Neural progenitor cell (in vitro differentiated cells): ENCODE results near the gene PAN2. TPM values are rescaled to one million over a fixed set of nuclear protein-coding genes. Genes with fewer than 3 reads are reported as not detected.
"Not testable (repeated sequence)": the region's sequence is repeated elsewhere in the genome, so short reads cannot be mapped to it uniquely, and the experiment has no call there.

ENCODE experiments used
- DNase-seq: peaks from one replicate; pipeline ENCODE4 v3.0.0-alpha.2; 2016; ENCODE audit warnings: low spot score
- H2AFZ ChIP-seq: fragments of 200-600 bp; sonication (generic); replicated peaks from 2 replicates; pipeline ENCODE4 v1.6.1; 2016; ENCODE audit warnings: antibody characterized with exemption
- H3F3A ChIP-seq: fragments of 200-600 bp; sonication (generic); 2 replicates; pipeline ENCODE4 v1.6.1; 2016; ENCODE audit warnings: antibody characterized with exemption, low read depth
- H3K27ac ChIP-seq: fragments of 200-600 bp; sonication (generic); 2 replicates; pipeline ENCODE4 v1.5.1; 2016; ENCODE audit warnings: mild to moderate bottlenecking
- H3K27me3 ChIP-seq: fragments of 200-600 bp; sonication (generic); 2 replicates; pipeline ENCODE4 v1.6.1; 2016; ENCODE audit warnings: mild to moderate bottlenecking, moderate library complexity
- H3K36me3 ChIP-seq: fragments of 200-600 bp; sonication (generic); 2 replicates; pipeline ENCODE4 v1.5.1; 2016
- H3K4me1 ChIP-seq: fragments of 200-600 bp; sonication (generic); 2 replicates; pipeline ENCODE4 v1.6.1; 2016; ENCODE audit warnings: mixed run types
- H3K4me2 ChIP-seq: fragments of 200-600 bp; sonication (generic); 2 replicates; pipeline ENCODE4 v1.6.1; 2016
- H3K4me3 ChIP-seq: fragments of 200-600 bp; sonication (generic); 2 replicates; pipeline ENCODE4 v1.5.1; 2016
- H3K79me2 ChIP-seq: fragments of 200-600 bp; sonication (generic); 2 replicates; pipeline ENCODE4 v1.6.1; 2016; ENCODE audit warnings: low read depth
- H3K9ac ChIP-seq: fragments of 200-600 bp; sonication (generic); 2 replicates; pipeline ENCODE4 v1.6.1; 2016
- H3K9me3 ChIP-seq: fragments of 200-600 bp; sonication (generic); 2 replicates; pipeline ENCODE4 v1.5.1; 2016; ENCODE audit warnings: low read depth
- H4K20me1 ChIP-seq: fragments of 200-600 bp; sonication (generic); 2 replicates; pipeline ENCODE4 v1.6.1; 2016; ENCODE audit warnings: low read depth
- H3K27ac Mint-ChIP-seq: 3 replicates; pipeline ENCODE4 v1.8.0; 2021; ENCODE audit warnings: mixed read lengths
- H3K27me3 Mint-ChIP-seq: 2 replicates; pipeline ENCODE4 v1.8.0; 2022; ENCODE audit warnings: low read depth, mild to moderate bottlenecking, inconsistent platforms, moderate library complexity, mixed read lengths; ENCODE audit not compliant: insufficient read depth
- H3K36me3 Mint-ChIP-seq: 3 replicates; pipeline ENCODE4 v1.8.0; 2021; ENCODE audit warnings: mixed read lengths
- H3K4me1 Mint-ChIP-seq: 3 replicates; pipeline ENCODE4 v1.8.0; 2021; ENCODE audit warnings: mixed read lengths
- H3K4me3 Mint-ChIP-seq: 3 replicates; pipeline ENCODE4 v1.8.0; 2021; ENCODE audit warnings: mild to moderate bottlenecking, moderate library complexity, mixed read lengths
- H3K9me3 Mint-ChIP-seq: 3 replicates; pipeline ENCODE4 v1.8.0; 2020; ENCODE audit warnings: mixed read lengths
- EZH2 ChIP-seq: fragments of 200-600 bp; sonication (generic); IDR thresholded peaks from 2 replicates; pipeline ENCODE4 v1.6.1; 2017; ENCODE audit warnings: antibody characterized with exemption, mild to moderate bottlenecking, moderate library complexity
- EZH2phosphoT487 ChIP-seq: fragments of 200-600 bp; sonication (generic); IDR thresholded peaks from 2 replicates; pipeline ENCODE4 v1.6.1; 2017; ENCODE audit warnings: antibody characterized with exemption
- total RNA-seq: library from RNA; depleted of rRNA; stranded (reverse); fragments of >200 nt; gene quantifications from 2 replicates; pipeline ENCODE4 v1.2.3, GENCODE V29; 2015; ENCODE audit warnings: low replicate concordance
- TF ChIP-seq, protein P1 (sequence below): fragments of 200-600 bp; sonication (generic); IDR thresholded peaks from 2 replicates; pipeline ENCODE4 v1.5.1; 2017; ENCODE audit warnings: antibody characterized with exemption, mild to moderate bottlenecking

Gene PAN2
- total RNA-seq, 1 donor from 2014 or later: 116 TPM

DNA sequence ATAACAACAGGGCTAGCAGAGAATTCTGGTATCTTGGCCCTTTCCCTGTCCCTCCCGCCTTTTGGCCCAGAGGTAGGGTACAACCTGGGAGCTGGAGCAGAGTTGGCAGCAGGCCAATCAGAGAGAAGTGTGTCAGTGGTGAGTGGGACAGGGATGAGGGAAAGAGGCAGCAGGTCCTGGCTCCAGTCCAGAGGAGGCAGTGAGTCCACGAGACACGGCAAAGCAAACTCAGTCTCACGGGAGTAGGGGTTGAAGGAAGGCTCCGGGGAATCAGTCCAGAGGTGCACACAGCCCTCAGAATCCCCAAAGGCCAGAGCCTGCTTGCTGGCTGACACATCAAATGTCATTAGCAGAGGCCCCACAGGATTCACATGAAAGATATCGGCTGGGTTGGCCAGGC is 7.3 kb downstream of the PAN2 start:
- H3K36me3 ChIP-seq: no peaks in the 10 kb centered on the region
- H3K4me3 ChIP-seq: no peak overlapping the region
- H3K27ac ChIP-seq: no peak overlapping the region
- H3K4me3 Mint-ChIP-seq: no peak overlapping the region
- H3K9me3 Mint-ChIP-seq: no peaks in the 10 kb centered on the region
- DNase-seq: no peak
- no peak overlapping the region for H3K4me2 ChIP-seq
- H3K9ac ChIP-seq: peak overlapping the region; percentile 27
- TF ChIP-seq, protein P1, sequence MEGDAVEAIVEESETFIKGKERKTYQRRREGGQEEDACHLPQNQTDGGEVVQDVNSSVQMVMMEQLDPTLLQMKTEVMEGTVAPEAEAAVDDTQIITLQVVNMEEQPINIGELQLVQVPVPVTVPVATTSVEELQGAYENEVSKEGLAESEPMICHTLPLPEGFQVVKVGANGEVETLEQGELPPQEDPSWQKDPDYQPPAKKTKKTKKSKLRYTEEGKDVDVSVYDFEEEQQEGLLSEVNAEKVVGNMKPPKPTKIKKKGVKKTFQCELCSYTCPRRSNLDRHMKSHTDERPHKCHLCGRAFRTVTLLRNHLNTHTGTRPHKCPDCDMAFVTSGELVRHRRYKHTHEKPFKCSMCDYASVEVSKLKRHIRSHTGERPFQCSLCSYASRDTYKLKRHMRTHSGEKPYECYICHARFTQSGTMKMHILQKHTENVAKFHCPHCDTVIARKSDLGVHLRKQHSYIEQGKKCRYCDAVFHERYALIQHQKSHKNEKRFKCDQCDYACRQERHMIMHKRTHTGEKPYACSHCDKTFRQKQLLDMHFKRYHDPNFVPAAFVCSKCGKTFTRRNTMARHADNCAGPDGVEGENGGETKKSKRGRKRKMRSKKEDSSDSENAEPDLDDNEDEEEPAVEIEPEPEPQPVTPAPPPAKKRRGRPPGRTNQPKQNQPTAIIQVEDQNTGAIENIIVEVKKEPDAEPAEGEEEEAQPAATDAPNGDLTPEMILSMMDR: no peak
- no peak for TF ChIP-seq EZH2phosphoT487
- TF ChIP-seq EZH2: no peak
- peaks cover 30% of the 10 kb centered on the region for H3K36me3 Mint-ChIP-seq
- H3K4me1 ChIP-seq: no peaks in the 10 kb centered on the region
- H2AFZ ChIP-seq: no peak overlapping the region
- H4K20me1 ChIP-seq: no peaks in the 10 kb centered on the region
- no peaks in the 10 kb centered on the region for H3K4me1 Mint-ChIP-seq
- H3K9me3 ChIP-seq: no peaks in the 10 kb centered on the region
- H3K79me2 ChIP-seq: no peaks in the 10 kb centered on the region
- no peaks in the 10 kb centered on the region for H3K27me3 ChIP-seq
- H3K27ac Mint-ChIP-seq: no peak overlapping the region
- no peaks in the 10 kb centered on the region for H3F3A ChIP-seq
- peaks cover 6% of the 10 kb centered on the region for H3K27me3 Mint-ChIP-seq

DNA sequence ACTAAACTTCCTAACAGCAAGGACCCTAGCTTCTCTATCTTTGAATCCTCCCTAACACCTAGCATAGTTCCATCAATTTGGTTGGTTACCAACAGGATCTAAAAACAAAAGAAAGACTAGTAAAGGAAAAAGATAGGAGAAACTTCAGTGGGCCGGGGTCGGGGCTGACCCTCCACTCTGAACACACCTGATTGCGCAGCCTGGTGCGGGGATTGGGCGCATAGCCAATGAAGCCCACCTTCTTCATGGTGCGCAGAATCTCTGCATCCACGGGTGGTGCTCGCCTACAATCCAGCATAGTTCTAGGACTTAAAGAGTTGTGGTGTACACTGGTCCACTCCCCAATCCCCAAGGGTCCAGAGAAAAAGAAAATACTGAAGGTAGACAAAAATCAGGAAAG is 7.7 kb downstream of the PAN2 start:
- no peak for DNase-seq
- Histone ChIP-seq H2AFZ (no peak overlapping the region), H3K9me3 (no peaks in the 10 kb centered on the region), H3K79me2 (no peaks in the 10 kb centered on the region), H4K20me1 (no peaks in the 10 kb centered on the region), H3K4me1 (no peaks in the 10 kb centered on the region), H3K4me3 (no peak overlapping the region), H3K4me2 (no peak overlapping the region), H3K36me3 (no peaks in the 10 kb centered on the region), H3K27me3 (no peaks in the 10 kb centered on the region), H3K9ac (peak overlapping the region; percentile 27), H3K27ac (no peak overlapping the region), H3F3A (no peaks in the 10 kb centered on the region)
- Mint-ChIP-seq H3K27me3 (peaks cover 6% of the 10 kb centered on the region), H3K4me1 (no peaks in the 10 kb centered on the region), H3K4me3 (no peak overlapping the region), H3K27ac (no peak overlapping the region), H3K36me3 (peaks cover 30% of the 10 kb centered on the region), H3K9me3 (no peaks in the 10 kb centered on the region)
- TF ChIP-seq EZH2 (no peak), EZH2phosphoT487 (no peak)
- TF ChIP-seq, protein P1: no peak

DNA sequence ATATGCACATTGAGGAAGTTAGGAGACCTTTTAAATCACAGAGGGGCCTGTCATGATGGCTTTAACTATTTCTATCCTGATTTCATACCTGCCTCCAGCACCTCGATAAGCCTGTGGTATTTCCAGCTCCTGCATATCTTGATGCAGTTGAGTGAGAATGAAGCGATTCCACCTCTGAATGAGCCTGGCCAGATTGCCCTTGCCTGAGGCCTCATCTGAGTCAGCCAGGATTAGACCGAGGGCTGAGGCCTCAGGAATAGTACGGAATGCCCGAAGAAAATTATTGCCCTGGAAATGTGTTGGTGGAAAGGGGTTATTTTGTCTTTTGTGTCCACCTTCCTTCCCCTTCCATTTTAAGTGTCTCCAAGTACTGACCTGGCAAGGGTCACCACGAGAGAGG is 9.6 kb downstream of the PAN2 start:
- DNase-seq: no peak
- H3K27me3 ChIP-seq: no peaks in the 10 kb centered on the region
- no peaks in the 10 kb centered on the region for H3K4me1 Mint-ChIP-seq
- no peaks in the 10 kb centered on the region for H3K9me3 ChIP-seq
- H3K9ac ChIP-seq: no peak overlapping the region
- no peaks in the 10 kb centered on the region for H3K9me3 Mint-ChIP-seq
- H3K36me3 Mint-ChIP-seq: peaks cover 31% of the 10 kb centered on the region
- TF ChIP-seq EZH2phosphoT487 (no peak), EZH2 (no peak)
- TF ChIP-seq, protein P1: no peak
- no peak overlapping the region for H3K4me3 Mint-ChIP-seq
- H3K4me3 ChIP-seq: no peak overlapping the region
- H3K4me2 ChIP-seq: no peak overlapping the region
- H2AFZ ChIP-seq: no peak overlapping the region
- no peak overlapping the region for H3K27ac ChIP-seq
- no peaks in the 10 kb centered on the region for H4K20me1 ChIP-seq
- H3K4me1 ChIP-seq: no peaks in the 10 kb centered on the region
- H3K27ac Mint-ChIP-seq: no peak overlapping the region
- H3K27me3 Mint-ChIP-seq: peaks cover 3% of the 10 kb centered on the region
- no peaks in the 10 kb centered on the region for H3K79me2 ChIP-seq
- no peaks in the 10 kb centered on the region for H3F3A ChIP-seq
- no peaks in the 10 kb centered on the region for H3K36me3 ChIP-seq

DNA sequence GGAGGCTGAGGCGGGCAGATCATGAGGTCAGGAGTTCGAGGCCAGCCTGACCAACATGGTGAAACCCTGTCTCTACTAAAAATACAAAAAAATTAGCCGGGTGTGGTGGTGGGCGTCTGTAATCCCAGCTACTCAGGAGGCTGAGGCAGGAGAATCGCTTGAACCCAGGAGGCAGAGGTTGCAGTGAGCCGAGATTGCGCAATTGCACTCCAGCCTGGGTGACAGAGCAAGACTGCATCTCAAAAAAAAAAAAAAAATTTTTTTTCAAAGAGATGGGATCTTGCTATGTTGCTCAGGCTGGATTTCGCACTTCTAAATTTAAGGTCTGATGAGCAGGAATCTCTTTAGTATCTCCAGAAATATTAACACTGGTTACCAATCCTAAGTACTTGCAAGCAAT is 12.2 kb downstream of the PAN2 start:
- H3K4me1 Mint-ChIP-seq, H3K27me3 ChIP-seq, H3K9ac ChIP-seq, H3K4me3 Mint-ChIP-seq, H3K27ac Mint-ChIP-seq, DNase-seq, H3K27ac ChIP-seq, H3K4me3 ChIP-seq, H3K4me2 ChIP-seq, H3K79me2 ChIP-seq, H4K20me1 ChIP-seq, H2AFZ ChIP-seq, H3K4me1 ChIP-seq, H3K9me3 ChIP-seq, H3K9me3 Mint-ChIP-seq, H3K36me3 ChIP-seq, H3K27me3 Mint-ChIP-seq: not testable (repeated sequence)
- H3K36me3 Mint-ChIP-seq: peaks cover 26% of the 10 kb centered on the region
- peaks cover 11% of the 10 kb centered on the region for H3F3A ChIP-seq
